ENCODE results near the gene CENPE.

- TF ChIP-seq ZFX (IDR thresholded peaks at IDR 0.05; ENCODE audit: borderline replicate concordance), result no peak
- no peak for TF ChIP-seq CTCF (IDR thresholded peaks at IDR 0.05)
Measured at GRCh38 chr4:103201724-103202123, 3.6 kb upstream of the CENPE start.

Data from 22Rv1 (cell line).